T47D (cell line): ENCODE data around the gene CBR1.

Source experiments
- DNase-seq, 2 experiments: peaks; one replicate each; pipeline versions ENCODE4 v3.0.0 to v3.0.0-alpha.2; 2011 to 2012; ENCODE audit warnings: low read depth in 1 of 2, low spot score in 1 of 2
- JUND ChIP-seq: IDR thresholded peaks from 2 replicates; pipeline ENCODE4 v1.6.1; 2012; ENCODE audit warnings: low read depth
- in situ Hi-C: cut with HindIII; loops from 2 replicates; pipeline ENCODE4 v1.10.0; 2016; ENCODE audit warnings: low sequenced_read_pairs, low pct_unique_long_range_greater_than_20kb

Gene CBR1

GRCh38 chr21:36076878-36077655 lies 7.2 kb downstream of the CBR1 start:
- in situ Hi-C loops = no loop called here
- DNase-seq = no peak
- no peak for TF ChIP-seq JUND

DNA sequence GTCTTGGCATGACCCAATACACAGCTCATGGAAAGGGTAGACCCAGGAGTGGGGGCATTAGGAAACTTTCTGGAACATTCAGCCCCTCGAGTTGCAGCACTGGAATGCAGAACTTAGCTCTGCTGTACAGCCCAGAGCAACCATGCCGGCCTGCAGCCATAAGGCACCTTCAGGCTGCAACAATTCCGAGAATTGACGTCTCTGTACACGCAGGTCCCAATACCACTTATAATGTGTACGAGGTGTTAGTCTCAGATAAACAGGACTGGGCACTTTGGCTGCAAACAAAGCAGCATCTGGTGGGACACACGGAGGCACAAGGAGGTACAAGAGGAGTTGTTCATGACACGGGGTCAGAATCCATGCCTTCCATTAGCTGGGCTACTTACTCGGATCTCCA lies 7.9 kb downstream of the CBR1 start:
- no peak for DNase-seq
- in situ Hi-C loops = no loop called here
- no peak for TF ChIP-seq JUND

DNA sequence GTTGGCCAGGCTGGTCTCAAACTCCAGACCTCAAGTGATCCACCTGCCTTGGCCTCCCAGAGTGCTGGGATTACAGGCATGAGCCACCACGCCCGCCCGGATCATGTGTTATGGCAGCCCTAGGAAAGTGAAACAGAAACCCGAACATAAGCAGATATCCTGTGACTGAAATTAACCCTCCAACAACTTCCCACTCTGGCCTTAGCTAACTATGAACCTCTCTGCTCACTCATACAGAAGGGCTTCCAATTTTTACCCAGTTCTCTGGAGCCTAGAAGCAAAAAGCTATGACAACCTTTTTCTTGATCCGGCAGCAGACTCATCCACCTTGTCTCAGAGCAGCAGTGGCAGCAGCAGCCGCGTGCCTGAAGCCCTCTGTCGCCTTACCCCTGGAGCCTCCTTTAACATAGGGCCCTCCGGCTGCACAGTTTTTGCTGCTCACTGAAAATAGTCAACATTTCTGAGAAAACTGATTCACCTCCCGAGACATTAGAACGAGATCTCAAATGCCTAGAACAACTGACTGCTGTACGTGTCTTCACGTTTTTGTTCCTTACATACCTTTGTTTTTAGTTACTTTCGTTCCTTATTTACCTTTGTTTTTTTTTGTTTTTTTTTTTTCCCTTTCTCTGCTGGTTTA lies 9.3 kb downstream of the CBR1 start:
- no peak for DNase-seq
- in situ Hi-C loops = no loop called here
- no peak for TF ChIP-seq JUND

GRCh38 chr21:36079671-36080070 lies 9.8 kb downstream of the CBR1 start:
- TF ChIP-seq JUND = no peak
- in situ Hi-C loops = no loop called here
- no peak for DNase-seq

GRCh38 chr21:36080386-36080785 lies 10.6 kb downstream of the CBR1 start:
- TF ChIP-seq JUND = no peak
- DNase-seq = no peak
- in situ Hi-C loops = no loop called here

- TF ChIP-seq JUND = no peak
- DNase-seq = no peak
- in situ Hi-C loops = no loop called here
These were observed 12.4 kb downstream of the CBR1 start for GRCh38 chr21:36082237-36082664.

DNA sequence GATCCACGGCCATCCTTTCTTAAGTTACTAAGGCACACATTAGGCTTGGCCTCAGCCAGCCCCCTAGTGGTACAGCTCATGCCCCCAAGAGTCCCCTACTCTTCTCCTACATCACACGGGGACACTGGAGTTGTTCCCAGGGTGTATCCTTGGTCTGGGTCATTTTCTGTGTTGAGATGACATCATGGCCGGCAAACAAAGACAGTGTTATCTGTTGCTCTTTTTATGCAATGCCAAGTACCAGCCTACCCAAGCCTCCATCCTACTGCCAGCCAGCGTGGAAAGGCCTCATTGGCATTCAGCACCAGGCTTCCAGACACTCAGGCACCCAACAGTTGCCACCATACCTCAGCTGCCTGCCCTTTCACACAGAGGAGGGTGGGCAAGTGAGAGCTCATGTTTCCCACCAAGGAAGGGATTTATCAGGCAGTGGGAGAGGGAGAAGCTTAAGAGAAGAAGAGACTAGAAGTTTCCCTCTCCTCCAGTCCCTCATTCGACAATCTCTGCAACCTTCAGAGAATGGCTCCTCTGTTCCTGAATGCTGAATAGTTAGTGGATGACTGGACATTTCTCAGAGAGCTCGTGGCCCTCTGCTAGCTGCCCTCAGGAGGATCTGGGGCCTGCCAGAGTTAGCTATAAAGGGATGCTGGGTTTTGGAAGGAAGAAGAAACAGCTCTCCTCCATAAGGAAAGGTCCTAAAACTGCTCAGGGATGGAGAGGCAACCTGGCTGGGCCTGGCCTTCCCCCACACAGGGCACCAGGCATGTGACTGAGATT lies 17.7 kb downstream of the CBR1 start:
- no peak for DNase-seq
- no peak for TF ChIP-seq JUND
- in situ Hi-C loops = no loop called here

- DNase-seq = no peak
- TF ChIP-seq JUND = no peak
- in situ Hi-C loops = no loop called here
These were observed 20.1 kb downstream of the CBR1 start for GRCh38 chr21:36089946-36090345.

DNA sequence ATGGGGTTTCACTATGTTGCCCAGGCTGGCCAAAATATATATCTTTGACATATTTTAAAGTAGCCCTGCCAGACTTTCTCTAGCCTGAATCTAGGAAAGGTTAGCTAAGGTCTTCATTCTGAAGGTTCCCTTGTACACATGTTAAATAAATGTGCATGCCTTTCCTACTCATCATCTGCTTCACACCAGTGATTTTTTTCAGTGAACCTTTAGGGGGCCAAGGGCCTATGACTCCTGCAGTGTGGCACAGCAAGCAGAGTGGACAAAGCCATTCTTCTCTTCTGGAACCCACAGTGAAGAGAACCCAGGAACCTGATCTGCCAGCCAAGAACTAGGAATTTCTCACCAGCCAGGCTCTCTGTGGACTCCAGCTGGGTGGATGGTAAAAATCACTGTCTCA lies 22.9 kb downstream of the CBR1 start:
- no peak for DNase-seq
- no peak for TF ChIP-seq JUND
- in situ Hi-C loops = no loop called here

GRCh38 chr21:36093512-36093911 lies 23.7 kb downstream of the CBR1 start:
- in situ Hi-C loops = no loop called here
- TF ChIP-seq JUND = no peak
- DNase-seq = no peak

DNA sequence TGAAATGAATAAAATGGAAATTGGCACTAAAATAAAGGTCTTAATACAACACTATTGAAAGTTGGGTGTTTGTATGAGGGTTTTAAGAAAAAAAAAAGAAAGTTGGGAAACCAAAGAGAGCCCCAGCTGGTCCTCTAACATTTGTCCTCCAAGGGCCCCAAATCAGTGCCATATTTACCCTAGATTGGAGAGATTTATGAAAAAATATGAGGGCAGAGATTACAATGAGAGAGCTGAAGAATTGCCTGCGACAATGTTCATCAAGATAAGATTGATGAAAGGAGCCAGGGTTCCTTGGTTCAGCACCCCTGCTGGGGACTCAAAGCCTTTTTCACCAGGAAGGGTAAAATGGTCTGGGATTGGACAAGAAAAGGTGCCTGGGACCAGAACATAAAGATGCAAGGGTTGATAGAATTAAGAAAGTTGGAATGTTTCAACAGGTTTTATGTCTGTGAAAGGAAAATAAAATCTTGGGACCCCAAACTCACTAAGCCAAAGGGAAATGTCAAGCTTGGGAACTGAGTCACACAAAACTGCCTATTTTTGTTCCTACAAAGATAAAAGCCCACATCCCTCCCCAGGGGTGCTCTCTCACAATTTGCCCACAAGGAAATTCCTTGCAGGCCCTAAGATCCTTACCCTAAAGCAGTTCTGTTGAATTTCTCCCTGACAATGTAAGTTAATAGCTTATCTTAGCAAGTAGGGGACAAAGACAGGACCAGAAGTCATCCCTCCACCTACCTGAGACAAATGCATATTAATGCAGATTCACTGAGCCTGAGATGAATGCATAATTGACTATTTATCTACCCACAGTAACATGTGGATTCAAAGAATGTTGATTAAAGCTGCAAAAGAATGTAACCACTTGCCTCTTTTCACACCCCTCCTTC lies 26.8 kb downstream of the CBR1 start:
- TF ChIP-seq JUND = no peak
- in situ Hi-C loops = no loop called here
- DNase-seq = no peak
